CD4-positive, alpha-beta T cell treated with Interleukin-4 for 1 hour (primary cell): ENCODE results near the gene C10orf95.
A peak's percentile ranks its signal among the peaks of the same experiment; 100 is the strongest.
"Not testable (repeated sequence)": the region's sequence is repeated elsewhere in the genome, so short reads cannot be mapped to it uniquely, and the experiment has no call there.

ENCODE experiments used
- DNase-seq, 2 donors: peaks; one replicate each; pipeline ENCODE4 v3.0.0-alpha.2; 2020 to 2022

The C10orf95 gene

GRCh38 chr10:102451105-102451969 lies at the start of gene C10orf95:
C10orf95 (minus strand) TSS chr10:102451543; CDS start chr10:102451093, 450 bp downstream.
- no peak for DNase-seq

- not testable (repeated sequence) for DNase-seq
Measured at GRCh38 chr10:102500686-102501085, 49.3 kb upstream of the C10orf95 start.

GRCh38 chr10:102499356-102499755 lies 48.0 kb upstream of the C10orf95 start:
- no peak for DNase-seq

- DNase-seq: no peak
Measured at GRCh38 chr10:102497545-102497944, 46.2 kb upstream of the C10orf95 start.

GRCh38 chr10:102493771-102494170 lies 42.4 kb upstream of the C10orf95 start:
- DNase-seq: no peak

- no peak for DNase-seq
Measured at GRCh38 chr10:102492983-102493382, 41.6 kb upstream of the C10orf95 start.

GRCh38 chr10:102492344-102492939 lies 41.1 kb upstream of the C10orf95 start:
- DNase-seq: no peak

GRCh38 chr10:102491136-102491535 lies 39.8 kb upstream of the C10orf95 start:
- DNase-seq: no peak

- DNase-seq: no peak
Measured at GRCh38 chr10:102485093-102485784, 33.9 kb upstream of the C10orf95 start.

GRCh38 chr10:102484021-102484420 lies 32.7 kb upstream of the C10orf95 start:
- DNase-seq: no peak

GRCh38 chr10:102480396-102480795 lies 29.1 kb upstream of the C10orf95 start:
- no peak for DNase-seq

GRCh38 chr10:102479651-102480050 lies 28.3 kb upstream of the C10orf95 start:
- DNase-seq: no peak

GRCh38 chr10:102476466-102477141 lies 25.3 kb upstream of the C10orf95 start:
- no peak for DNase-seq

- no peak for DNase-seq
Measured at GRCh38 chr10:102475451-102476040, 24.2 kb upstream of the C10orf95 start.

- DNase-seq: no peak
Measured at GRCh38 chr10:102473445-102474331, 22.3 kb upstream of the C10orf95 start.

GRCh38 chr10:102470579-102471546 lies 19.5 kb upstream of the C10orf95 start:
- no peak for DNase-seq

- no peak for DNase-seq
Measured at GRCh38 chr10:102468683-102469082, 17.3 kb upstream of the C10orf95 start.

GRCh38 chr10:102467971-102468438 lies 16.7 kb upstream of the C10orf95 start:
- peak in 1 of 2 donors; percentile 31 for DNase-seq

- DNase-seq: no peak
Measured at GRCh38 chr10:102467318-102467717, 16.0 kb upstream of the C10orf95 start.

- DNase-seq: no peak
Measured at GRCh38 chr10:102465466-102465865, 14.1 kb upstream of the C10orf95 start.
